NCI-H1105 (cell line): ENCODE results near the gene ATP4A.

Source experiments
- DNase-seq: peaks from one replicate; lab custom pipeline; 2025; lab: John Stamatoyannopoulos, UW

The ATP4A gene

GRCh38 chr19:35549174-35549788 lies 14.2 kb downstream of the ATP4A start:
- peak; percentile 77 for DNase-seq

GRCh38 chr19:35546532-35546931 lies 16.9 kb downstream of the ATP4A start:
- DNase-seq = no peak

- DNase-seq = peak; percentile 38
Observed at GRCh38 chr19:35545855-35546381, 17.5 kb downstream of the ATP4A start.

- peak; percentile 75 for DNase-seq
Observed at GRCh38 chr19:35545001-35545854, 18.2 kb downstream of the ATP4A start, which contains the start of gene TMEM147. TMEM147 (plus strand) TSS chr19:35545626; CDS start chr19:35545740, 114 bp downstream.

GRCh38 chr19:35544110-35544802 lies 19.2 kb downstream of the ATP4A start:
- DNase-seq = no peak

- no peak for DNase-seq
Observed at GRCh38 chr19:35543280-35544109, 20.0 kb downstream of the ATP4A start.

DNA sequence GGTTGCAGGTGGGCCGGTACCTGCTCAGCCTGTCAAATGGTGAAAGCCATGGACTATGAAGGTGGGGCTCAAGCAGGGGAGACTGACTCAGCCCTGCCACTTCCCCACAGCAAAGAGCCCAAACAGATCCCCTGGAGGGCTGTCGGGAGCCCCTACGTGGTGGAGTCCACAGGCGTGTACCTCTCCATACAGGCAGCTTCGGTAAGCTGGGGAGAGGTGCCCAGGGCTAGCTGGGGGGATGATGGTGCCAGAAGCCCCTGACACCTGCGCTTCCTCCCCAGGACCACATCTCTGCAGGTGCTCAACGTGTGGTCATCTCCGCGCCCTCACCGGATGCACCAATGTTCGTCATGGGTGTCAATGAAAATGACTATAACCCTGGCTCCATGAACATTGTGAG lies 21.2 kb downstream of the ATP4A start:
- DNase-seq = no peak

GRCh38 chr19:35540356-35540927 lies 23.0 kb downstream of the ATP4A start:
- no peak for DNase-seq

- no peak for DNase-seq
Observed at GRCh38 chr19:35539850-35540249, 23.6 kb downstream of the ATP4A start.

- no peak for DNase-seq
Observed at GRCh38 chr19:35539314-35539713, 24.1 kb downstream of the ATP4A start.

DNA sequence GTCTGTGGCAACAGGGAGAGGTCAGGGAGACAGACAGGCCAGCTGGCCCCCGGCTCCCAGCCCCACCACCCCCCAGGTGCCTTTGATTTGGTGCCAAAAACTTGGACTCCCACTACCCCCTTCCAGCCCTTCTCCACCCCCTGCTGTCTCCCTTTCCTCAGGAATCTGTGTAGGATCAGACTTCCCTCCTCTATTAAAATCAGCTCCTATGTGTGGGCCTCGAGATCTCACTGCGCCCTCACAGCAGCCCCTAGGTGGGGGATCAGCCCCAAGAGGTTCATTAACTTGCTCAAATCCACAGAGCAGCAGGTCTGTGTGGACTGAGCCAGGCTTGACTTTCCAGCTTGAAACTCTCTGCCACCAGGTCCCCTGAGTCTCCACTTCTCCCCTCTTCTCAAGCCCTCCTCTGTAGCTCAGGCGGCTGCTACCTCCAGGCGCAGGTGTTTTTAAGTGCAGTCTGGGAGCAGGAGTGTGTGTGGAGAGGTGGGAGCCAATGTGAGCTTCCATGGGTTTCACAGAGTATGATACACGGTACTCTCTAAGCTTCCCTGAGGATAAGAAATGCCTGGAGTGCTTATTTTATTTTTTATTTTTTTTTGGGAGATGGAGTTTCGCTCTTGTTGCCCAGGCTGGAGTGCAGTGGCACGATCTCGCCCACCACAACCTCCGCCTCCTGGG lies 28.5 kb downstream of the ATP4A start:
- no peak for DNase-seq

GRCh38 chr19:35533822-35534392 lies 29.6 kb downstream of the ATP4A start:
- no peak for DNase-seq

DNA sequence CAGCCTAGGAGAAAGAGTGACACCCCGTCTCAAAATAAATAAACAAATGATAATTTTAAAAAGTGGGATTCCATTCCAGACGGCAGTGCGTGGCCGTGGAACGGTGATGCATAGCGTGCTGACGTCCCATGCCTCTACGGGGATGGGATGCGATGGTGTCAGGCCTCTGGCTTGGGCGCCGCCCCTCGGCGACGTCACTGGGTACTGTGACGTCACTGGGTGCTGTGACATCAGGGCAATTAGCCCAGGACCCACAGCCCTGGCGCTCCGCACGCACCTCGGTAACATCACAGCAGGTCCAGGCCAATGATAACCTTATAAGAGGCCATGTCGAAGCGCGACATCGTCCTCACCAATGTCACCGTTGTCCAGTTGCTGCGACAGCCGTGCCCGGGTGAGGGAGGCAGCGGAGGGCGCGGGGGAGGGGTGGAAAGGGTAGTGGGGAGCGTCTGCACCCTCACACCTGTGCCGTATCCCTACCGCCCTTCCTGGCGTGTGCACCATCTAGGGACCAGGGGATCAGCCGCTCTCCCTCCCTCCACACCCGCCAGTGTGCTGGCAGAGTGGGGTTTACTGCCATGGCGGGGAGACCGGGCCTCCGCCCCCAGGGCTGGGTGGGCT lies 30.1 kb downstream of the ATP4A start, which contains the start of gene GAPDHS:
Gene GAPDHS, plus strand, starts transcription at position 256 of the 621 bp plus-strand sequence. Its CDS starts 72 bp downstream, at position 328.
- DNase-seq = no peak

GRCh38 chr19:35531291-35531690 lies 32.2 kb downstream of the ATP4A start:
- no peak for DNase-seq

GRCh38 chr19:35529241-35530218 lies 33.9 kb downstream of the ATP4A start:
- DNase-seq = no peak

GRCh38 chr19:35528218-35529038 lies 35.0 kb downstream of the ATP4A start, which contains the start of gene SBSN:
SBSN (minus strand) TSS chr19:35528311; CDS start chr19:35528281, 30 bp downstream.
- no peak for DNase-seq

GRCh38 chr19:35525873-35526272 lies 37.6 kb downstream of the ATP4A start:
- no peak for DNase-seq
